ENCODE measurements around the gene SUPT5H. TPM values are rescaled to one million over a fixed set of nuclear protein-coding genes. Genes with fewer than 3 reads are reported as not detected.
A peak's percentile ranks its signal among the peaks of the same experiment; 100 is the strongest.

Gene SUPT5H
- total and polyA plus RNA-seq, 2 of the 8 experiments (the other 6 are each of a cell fraction or from before 2014, with no cell fraction given) = 77.8 to 111 TPM

GRCh38 chr19:39480337-39481228 is 35.2 kb downstream of the SUPT5H start, which contains the start of gene TIMM50 (continued):
- TF ChIP-seq CHD7 (IDR thresholded peaks at IDR 0.05; ENCODE audit: insufficient replicate concordance, low read length) = no peak
- TF ChIP-seq CTBP2 (IDR thresholded peaks at IDR 0.05; ENCODE audit: borderline replicate concordance, insufficient read depth, insufficient read length, low read length) = no peak
- TF ChIP-seq MAX (IDR thresholded peaks at IDR 0.05) = peak; percentile 84
- peak; percentile 89 for TF ChIP-seq CREB1 (IDR thresholded peaks at IDR 0.05)
- no peak for TF ChIP-seq SIRT6 (IDR thresholded peaks at IDR 0.05; ENCODE audit: low read length)
- TF ChIP-seq SP1 (IDR thresholded peaks at IDR 0.05; ENCODE audit: low read depth, low read length) = peak; percentile 94
- TF ChIP-seq SP4 (IDR thresholded peaks at IDR 0.05; ENCODE audit: low read length) = peak; percentile 90
- TF ChIP-seq JUND (IDR thresholded peaks at IDR 0.05; ENCODE audit: low read length) = peak; percentile 43; the same call in 1 of the 2 replicates
- peak; percentile 88 for TF ChIP-seq ASH2L (IDR thresholded peaks at IDR 0.05; ENCODE audit: low read length)
- TF ChIP-seq SIN3A (conservative IDR thresholded peaks at IDR 0.05 in 1 of 2, IDR thresholded peaks at IDR 0.05 in 1 of 2; ENCODE audit: low read depth in 1 of 2, low read length in 2 of 2) = peak; percentile 72 to 81; a peak in 2 of 4 replicates

All from H1 (cell line).